ENCODE measurements around the gene KPNA1.

Gene KPNA1

DNA sequence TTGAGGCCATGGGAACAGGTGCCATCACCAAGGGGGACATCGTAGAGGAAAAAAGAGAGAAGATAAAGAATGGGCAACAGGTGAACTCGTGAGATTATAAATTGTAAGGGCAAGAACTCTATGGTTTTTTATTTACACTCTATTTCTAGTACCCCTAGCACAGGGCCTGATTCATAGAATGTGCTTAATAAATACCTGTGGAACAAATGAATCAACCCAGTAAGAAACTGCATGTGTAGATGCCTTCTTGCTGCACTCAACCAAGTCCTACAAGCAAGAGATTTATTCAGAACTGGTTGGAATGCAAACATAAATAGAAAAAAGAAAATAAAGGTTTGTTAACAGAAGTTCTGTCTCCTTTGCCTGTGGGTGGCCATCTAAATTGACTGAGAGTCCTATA is 18.7 kb upstream of the KPNA1 start:
- Mint-ChIP-seq H3K36me3 (ENCODE audit: low read depth) (no peaks in the 10 kb centered on the region), H3K4me3 (no peak overlapping the region), H3K4me1 (no peaks in the 10 kb centered on the region), H3K27ac (no peak overlapping the region), H3K9me3 (no peaks in the 10 kb centered on the region), H3K27me3 (ENCODE audit: low read depth, poor library complexity) (peaks cover 4% of the 10 kb centered on the region)
- no peak for DNase-seq
- TF ChIP-seq, protein P1, sequence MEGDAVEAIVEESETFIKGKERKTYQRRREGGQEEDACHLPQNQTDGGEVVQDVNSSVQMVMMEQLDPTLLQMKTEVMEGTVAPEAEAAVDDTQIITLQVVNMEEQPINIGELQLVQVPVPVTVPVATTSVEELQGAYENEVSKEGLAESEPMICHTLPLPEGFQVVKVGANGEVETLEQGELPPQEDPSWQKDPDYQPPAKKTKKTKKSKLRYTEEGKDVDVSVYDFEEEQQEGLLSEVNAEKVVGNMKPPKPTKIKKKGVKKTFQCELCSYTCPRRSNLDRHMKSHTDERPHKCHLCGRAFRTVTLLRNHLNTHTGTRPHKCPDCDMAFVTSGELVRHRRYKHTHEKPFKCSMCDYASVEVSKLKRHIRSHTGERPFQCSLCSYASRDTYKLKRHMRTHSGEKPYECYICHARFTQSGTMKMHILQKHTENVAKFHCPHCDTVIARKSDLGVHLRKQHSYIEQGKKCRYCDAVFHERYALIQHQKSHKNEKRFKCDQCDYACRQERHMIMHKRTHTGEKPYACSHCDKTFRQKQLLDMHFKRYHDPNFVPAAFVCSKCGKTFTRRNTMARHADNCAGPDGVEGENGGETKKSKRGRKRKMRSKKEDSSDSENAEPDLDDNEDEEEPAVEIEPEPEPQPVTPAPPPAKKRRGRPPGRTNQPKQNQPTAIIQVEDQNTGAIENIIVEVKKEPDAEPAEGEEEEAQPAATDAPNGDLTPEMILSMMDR (IDR thresholded peaks at IDR 0.05) = no peak

DNA sequence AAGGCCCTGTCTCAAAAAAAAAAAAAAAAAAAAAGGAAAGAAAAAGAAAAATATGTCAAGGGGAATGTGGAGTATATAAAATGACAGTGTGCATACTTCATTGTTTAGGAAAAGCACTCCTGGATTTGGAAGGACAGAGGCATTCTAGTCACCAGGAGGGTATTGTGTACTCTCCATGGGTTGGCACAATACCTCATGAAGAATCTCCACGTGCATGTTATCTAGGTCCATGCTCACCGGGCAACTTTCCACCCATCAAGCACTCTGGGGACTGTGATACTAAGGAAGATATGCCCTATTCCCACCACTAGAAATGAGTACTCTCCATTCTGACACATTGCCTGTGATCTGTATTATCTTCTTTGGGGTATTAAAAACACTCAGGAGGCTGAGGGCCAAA is 15.4 kb upstream of the KPNA1 start:
- Mint-ChIP-seq H3K4me1 (no peaks in the 10 kb centered on the region), H3K27ac (no peak overlapping the region), H3K36me3 (ENCODE audit: low read depth) (no peaks in the 10 kb centered on the region), H3K4me3 (no peak overlapping the region), H3K27me3 (ENCODE audit: low read depth, poor library complexity) (no peaks in the 10 kb centered on the region), H3K9me3 (no peaks in the 10 kb centered on the region)
- DNase-seq = no peak
- TF ChIP-seq, protein P1 (IDR thresholded peaks at IDR 0.05) = no peak

DNA sequence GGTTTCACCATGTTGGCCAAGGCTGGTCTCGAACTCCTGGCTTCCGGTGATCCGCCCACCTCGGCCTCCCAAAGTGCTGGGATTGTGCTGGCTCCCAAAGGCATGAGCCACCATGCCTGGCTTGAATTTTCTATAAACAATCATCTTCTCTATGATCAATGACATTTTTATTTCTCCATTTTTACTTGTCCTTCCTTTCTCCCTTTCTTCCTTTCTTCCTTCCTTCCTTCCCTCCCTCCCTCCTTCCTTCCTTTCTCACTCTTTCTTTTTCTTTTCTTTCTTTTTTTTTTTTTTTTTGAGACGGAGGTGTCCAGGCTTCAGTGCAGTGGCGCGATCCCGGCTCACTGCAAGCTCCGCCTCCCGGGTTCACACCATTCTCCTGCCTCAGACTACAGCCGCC is 8.6 kb upstream of the KPNA1 start:
- H3K27me3 Mint-ChIP-seq (ENCODE audit: low read depth, poor library complexity) = peaks cover 19% of the 10 kb centered on the region
- TF ChIP-seq, protein P1 (IDR thresholded peaks at IDR 0.05) = no peak
- no peak overlapping the region for H3K27ac Mint-ChIP-seq
- H3K4me1 Mint-ChIP-seq = no peaks in the 10 kb centered on the region
- H3K4me3 Mint-ChIP-seq = no peak overlapping the region
- DNase-seq = no peak
- no peaks in the 10 kb centered on the region for H3K36me3 Mint-ChIP-seq (ENCODE audit: low read depth)
- no peaks in the 10 kb centered on the region for H3K9me3 Mint-ChIP-seq

DNA sequence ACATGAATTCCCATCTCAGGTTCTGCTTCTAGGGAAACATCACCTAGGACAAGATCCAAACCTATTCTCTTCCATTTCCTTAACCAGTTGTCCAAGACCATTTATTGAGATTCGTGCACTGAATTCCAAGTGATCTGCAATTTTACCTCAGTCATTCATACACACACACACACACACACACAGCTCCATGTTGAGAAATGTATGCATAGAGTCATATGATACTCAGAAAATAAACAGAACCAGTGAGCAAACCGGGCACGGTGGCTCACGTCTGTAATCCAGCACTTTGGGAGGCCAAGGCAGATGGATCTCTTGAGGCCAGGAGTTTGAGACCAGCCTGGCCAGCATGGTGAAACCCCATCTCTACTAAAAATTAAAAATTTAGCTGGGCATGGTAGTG is 6.1 kb upstream of the KPNA1 start:
- H3K4me1 Mint-ChIP-seq = no peaks in the 10 kb centered on the region
- no peak overlapping the region for H3K4me3 Mint-ChIP-seq
- H3K27me3 Mint-ChIP-seq (ENCODE audit: low read depth, poor library complexity) = peaks cover 22% of the 10 kb centered on the region
- H3K36me3 Mint-ChIP-seq (ENCODE audit: low read depth) = no peaks in the 10 kb centered on the region
- no peaks in the 10 kb centered on the region for H3K9me3 Mint-ChIP-seq
- TF ChIP-seq, protein P1 (IDR thresholded peaks at IDR 0.05) = no peak
- no peak for DNase-seq
- H3K27ac Mint-ChIP-seq = no peak overlapping the region

DNA sequence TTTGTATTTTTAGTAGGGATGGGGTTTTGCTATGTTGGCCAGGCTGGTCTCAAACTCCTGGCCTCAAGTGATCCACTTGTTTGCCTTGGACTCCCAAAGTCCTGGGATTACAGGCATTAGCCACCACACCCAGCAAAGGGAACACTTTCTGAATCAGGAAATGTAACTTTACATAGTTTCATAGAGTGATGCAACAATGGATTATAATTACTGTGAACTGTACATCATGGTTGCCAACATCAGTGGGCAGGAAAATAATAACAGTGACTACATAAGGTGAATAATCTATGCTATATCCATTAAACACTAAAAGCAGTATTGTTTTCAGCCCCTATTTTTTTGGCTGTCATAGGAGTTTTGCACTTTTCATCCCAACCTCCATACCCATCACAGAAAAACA is 5.0 kb upstream of the KPNA1 start:
- Mint-ChIP-seq H3K27me3 (ENCODE audit: low read depth, poor library complexity) (peaks cover 22% of the 10 kb centered on the region), H3K4me1 (peaks cover 4% of the 10 kb centered on the region), H3K4me3 (no peak overlapping the region), H3K36me3 (ENCODE audit: low read depth) (no peaks in the 10 kb centered on the region), H3K9me3 (no peaks in the 10 kb centered on the region), H3K27ac (no peak overlapping the region)
- DNase-seq = no peak
- TF ChIP-seq, protein P1 (IDR thresholded peaks at IDR 0.05) = no peak

DNA sequence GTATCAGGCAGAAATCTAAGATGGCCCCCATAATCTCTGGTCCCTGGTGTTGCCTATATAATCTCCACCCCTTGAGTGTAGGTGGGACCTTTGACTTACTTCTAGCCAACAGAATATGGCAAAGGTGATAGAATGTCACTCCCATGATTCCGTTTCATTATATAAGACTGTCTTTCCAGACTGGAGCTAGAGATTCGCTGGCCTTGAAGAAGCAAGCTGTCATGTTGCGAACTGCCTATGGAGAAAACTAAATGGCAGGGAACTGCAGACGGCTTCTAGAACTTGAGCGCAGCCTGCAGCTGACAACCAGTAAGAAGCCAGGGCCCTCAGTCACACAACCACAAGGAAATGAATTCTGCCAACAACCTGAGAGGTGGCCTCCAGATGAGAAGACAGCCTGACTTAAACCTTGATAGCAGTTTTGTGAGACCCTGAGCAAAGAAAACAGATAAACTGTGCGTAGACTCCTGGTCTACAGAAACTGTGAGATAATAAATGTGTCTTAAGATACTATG is 2.2 kb upstream of the KPNA1 start:
- Mint-ChIP-seq H3K27ac (no peak overlapping the region), H3K4me3 (no peak overlapping the region), H3K4me1 (peaks cover 25% of the 10 kb centered on the region), H3K9me3 (no peaks in the 10 kb centered on the region), H3K36me3 (ENCODE audit: low read depth) (no peaks in the 10 kb centered on the region), H3K27me3 (ENCODE audit: low read depth, poor library complexity) (peaks cover 18% of the 10 kb centered on the region)
- DNase-seq = no peak
- TF ChIP-seq, protein P1 (IDR thresholded peaks at IDR 0.05) = no peak
